ENCODE data around the gene CDH4.

The CDH4 gene

DNA sequence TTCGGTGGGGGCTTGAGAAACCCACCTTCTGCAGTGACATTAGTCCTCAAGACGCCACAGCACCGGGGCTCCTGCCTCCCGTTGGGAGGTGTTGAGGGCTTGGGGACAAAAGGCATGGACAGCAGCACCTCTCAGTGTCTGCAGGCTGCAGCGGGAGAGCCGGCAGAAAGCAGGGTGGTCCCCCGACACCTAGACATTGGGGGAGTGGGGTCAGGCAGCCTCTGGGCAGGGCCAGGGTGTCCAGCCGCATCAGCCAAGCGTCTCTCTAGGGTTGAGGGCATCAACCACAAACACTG, 549.0 kb downstream of the CDH4 start:
- no peak for FAIRE-seq

DNA sequence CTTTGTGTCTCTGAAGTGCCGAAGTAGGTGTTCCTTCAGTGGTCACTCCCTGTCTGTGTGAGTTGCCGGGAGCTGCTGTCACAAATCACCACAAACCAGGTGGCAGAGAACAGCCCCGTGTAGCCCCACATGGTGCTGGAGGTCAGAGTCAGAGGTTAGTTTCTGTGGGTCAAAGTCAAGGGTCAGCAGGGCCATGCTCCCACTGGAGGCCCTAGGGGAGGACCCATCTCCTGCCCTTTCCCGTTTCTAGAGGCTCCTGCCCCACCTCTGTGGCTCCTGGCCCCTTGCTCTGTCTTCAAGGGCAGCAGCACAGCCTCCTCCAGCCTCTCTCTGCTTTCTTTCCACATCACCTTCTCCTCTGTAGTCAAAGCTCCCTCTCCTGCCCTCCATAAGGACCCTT, 549.4 kb downstream of the CDH4 start:
- DNase-seq (ENCODE audit: low spot score), result no peak
- FAIRE-seq, result no peak

More for the DNA sequence above, 549.0 kb downstream of the CDH4 start:
- DNase-seq (ENCODE audit: low spot score), result no peak

DNA sequence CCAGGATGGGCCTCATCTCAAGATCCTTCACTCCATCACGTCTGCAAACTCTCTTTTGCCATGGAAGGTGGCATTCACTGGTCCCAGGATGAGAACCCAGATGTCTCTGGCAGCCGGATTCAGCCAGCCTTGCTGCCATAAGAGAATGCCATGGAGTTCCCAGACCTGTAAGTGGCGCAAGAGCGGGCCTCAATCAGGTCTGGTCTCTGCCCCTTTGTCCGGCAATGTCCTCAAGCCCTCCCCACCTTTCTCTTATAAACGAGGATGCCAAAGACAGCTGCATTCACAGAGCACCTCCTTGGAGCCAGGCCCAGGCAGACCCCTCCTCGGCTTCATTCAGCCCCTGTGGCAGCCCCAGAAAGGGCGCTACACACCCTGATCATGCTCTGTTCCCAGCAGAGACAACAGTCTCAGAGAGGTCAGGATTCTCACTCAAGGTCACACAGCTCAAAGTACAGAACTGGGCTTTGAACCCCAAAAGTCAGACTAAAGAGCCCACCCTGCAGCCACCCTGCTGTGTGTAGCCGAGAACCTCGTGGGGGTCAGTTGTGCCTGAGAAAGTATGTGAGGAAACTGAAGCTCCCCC, 549.9 kb downstream of the CDH4 start:
- no peak for DNase-seq (ENCODE audit: low spot score)
- FAIRE-seq, result no peak

DNA sequence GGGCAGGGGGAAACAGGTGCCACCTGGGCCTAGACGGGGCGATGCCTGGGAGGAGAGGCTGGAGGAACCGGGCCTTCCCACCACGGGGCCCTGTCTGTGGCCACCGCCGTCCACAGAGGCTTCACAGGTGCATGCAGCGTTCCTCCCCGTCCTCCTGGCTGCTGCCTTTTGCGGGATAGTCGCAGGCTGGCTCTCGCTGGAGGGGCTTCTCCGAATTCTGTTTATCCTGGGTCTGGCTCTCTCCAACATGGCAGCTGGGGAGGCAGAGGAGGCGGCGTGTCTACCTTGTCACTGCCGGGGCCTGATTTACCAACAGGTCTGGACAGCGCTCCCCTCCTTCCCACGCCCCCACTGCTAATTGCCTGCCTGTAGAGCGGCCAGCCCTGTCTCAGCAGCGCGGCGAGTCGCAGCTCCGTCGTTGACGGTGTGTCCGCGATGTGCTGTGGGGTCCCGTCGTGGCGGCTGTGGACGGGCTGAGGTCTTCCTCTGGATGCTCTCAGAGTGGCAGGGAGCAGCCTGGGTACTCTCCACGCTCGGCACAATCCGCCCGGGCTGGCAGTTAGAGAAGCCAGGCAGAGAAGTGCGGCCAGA, 550.8 kb downstream of the CDH4 start:
- FAIRE-seq (no peak), DNase-seq (ENCODE audit: low spot score) (no peak)

DNA sequence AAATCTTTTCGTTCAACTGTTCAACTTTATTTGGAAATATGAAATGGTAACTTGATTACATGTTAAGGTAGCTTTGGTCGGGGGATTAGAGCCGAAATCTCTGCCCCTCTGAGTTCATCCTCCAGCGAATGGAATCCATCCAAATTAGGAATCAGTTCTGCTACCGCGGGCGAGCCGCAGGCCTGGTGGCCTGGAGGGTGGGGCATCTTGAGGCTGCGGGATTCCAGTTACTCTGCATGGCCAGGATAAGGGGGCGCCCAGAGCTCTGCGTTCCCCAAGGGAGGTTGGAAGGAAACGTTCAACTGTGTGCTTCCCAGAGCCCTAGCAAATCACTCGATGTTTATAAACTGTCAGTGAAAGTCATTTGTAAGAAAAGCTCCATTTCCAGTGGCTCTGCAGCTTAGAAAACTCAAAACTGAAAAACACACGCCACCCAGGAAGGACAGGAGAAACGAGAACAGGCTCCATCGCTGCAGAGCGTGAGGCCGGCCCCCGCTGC, 551.4 kb downstream of the CDH4 start:
- FAIRE-seq (no peak), DNase-seq (ENCODE audit: low spot score) (no peak)

DNA sequence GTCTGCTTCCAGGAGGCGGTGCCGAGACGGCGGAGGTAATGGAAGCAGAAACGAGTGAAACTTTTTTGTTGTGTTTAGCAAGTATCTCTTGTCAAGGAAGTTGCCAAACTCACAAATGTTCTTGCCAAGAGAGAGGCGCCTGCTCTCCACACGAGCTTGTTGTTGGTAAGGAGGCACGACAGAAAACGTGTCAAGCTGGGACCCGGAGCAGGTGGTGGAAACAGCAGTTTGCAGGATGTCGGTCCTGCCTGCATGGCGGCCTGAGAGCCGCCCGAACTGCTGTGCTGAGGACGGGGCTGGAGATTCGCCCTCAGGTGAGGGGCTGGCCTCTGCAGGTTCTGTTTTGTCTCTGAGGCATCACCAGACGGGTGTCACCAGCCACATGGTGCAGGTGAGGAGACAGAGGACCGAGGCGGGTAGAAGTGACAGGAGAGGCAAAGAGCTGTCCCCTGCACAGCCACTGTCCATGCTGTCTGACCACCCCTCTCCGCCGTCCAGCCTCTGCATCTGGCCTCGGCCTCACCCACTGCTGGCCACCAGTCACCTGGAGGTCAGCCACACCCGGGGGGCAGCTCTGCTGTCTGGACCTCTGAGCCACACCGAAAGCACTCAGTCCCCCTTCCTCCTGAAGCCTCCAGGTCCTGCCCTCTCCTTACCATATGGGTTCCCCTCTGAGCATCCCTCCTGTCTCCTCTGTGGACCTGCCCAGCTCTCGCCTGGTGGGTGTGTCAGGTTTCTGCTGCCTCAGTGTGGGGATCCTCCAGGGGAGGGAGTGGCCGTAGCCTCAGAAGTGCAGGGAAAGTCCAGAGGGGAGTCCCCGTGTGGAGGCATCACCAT, 552.1 kb downstream of the CDH4 start:
- FAIRE-seq (no peak), DNase-seq (ENCODE audit: low spot score) (no peak)

DNA sequence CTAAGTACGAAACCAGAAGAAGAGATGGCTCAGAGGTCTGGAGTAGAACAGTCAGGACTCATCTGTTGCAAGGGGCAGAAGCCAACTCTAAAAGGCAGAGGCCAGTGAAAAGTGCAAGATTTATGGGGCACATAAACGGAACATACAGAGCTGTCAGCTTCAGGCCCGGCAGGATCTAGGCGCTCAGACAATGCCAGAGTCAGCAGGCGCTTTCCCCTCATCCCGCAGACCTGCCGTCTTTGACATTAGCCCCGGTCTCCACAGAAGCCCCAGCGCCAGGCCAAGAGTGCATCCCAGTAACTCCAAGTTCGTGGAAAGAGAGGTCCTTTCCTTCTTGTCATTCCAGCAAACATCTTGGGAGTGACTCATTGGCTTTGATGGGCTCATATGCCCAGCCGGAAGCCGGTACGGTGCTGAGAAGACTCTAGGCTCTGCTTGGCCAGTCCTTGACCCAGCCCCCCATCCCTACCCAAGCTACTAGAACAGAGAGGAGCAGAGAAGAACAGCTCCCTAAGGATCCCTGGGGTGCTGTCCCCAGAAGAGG, 552.8 kb downstream of the CDH4 start:
- FAIRE-seq (no peak), DNase-seq (ENCODE audit: low spot score) (no peak)

DNA sequence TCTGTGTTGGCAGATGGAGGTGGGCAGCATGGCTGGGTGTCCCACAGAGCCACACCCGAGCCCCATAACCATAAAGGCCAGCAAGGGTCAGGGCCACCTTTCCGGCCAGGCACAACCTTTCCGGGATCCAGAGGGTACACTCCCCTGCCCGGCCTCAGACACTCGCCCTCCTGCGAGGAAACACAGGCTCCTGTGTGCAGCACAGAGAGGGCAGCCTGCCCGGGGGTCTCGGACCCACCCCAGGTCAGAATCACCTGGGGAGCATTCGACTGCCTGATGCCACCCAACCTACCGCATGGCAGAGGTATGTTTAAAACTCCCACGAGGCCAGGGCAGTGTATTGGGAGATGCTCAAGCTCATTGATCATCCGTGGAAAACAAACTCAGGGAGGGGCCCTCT, 553.3 kb downstream of the CDH4 start:
- DNase-seq (ENCODE audit: low spot score), result no peak
- FAIRE-seq, result no peak

DNA sequence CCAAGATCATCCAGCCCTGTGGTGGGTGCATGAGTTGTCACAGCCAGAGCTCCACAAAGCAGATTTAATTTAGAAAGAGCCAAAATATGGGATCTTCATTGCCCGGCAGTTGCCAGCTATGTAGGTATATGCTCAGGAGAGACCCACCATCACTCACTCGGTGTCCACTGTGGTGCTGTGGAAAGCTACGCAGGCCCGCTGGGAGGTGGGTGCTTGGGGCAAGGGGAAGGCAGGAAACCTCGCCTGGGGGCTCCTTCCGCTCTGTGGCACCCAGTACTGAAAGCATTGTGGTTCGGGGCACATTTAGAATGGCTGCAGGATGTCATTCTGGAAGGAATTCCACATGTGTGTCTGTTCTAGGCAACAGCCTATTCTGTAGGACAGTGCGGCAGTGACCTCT, 553.7 kb downstream of the CDH4 start:
- FAIRE-seq (no peak), DNase-seq (ENCODE audit: low spot score) (no peak)

DNA sequence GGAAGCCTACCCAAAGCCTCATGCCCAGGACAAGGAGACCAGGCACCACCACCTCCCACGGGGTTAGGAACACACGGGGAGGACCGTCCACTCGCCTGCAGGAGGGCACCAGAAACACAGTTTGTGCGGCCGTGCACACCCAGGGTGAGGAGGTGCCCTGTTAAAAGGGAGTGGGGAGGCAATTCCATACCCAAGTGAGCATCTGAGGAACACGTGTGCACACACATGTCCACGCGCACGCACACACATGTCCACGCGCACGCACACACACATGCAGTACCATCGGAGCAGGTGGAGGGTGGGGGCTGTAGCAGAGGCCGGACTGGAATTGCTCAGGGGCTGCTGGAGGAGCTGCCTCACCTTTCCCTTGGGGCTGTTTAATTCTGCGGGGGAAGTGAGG, 554.3 kb downstream of the CDH4 start:
- FAIRE-seq, result no peak
- DNase-seq (ENCODE audit: low spot score), result no peak

DNA sequence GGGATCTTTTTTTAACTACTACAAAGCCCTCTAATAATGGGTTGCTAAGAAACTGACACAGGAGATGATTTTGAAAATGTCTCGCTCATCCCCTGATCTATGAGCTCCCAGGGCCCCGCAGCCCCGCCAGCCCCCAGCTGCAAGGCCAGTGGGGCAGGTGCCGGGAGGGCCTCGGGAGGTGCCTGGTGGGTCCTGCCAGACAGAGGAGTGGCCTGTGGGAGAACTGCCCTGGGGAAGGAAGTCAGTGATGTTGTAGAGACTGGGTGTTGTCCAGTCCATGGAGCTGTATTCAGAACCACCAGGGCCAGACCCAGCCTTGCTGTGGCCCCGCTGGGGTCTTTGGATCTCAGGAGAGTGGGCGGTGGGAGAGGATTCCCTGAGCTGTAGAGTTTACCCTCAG, 554.9 kb downstream of the CDH4 start:
- DNase-seq (ENCODE audit: low spot score) (no peak), FAIRE-seq (no peak)

DNA sequence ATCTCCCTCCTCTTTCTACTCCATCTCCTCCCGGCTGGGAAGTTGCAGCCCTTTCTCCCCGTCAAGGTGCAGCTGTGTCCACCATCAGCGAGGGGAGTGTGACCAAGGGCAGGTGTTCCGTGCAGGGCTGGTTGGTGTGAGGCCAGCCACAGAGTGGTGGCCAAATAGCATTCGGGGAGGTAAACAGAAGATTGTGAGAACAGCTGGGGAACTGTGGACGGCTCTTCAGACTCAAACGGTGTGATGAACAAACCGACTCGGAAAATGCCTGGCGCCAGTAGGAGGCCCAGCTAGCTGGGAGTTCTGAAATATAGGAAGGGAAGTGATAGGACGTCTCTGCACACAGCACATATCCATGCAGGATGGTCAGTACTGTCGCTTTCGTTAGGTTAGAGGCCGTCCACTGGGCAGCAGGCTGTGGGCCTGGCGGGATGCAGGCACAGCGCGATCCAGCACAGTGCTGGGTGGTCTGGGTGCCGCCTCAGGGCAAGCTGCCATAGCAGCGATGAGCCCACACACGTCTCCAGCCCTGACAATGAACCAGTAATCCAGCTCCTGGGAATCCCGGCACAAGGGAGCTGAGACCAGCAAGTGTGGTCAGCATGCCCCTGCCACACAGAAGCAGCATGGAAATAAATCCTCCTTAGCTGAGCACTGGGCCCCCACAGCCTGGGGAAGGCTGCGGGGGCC, 555.6 kb downstream of the CDH4 start:
- no peak for FAIRE-seq

DNA sequence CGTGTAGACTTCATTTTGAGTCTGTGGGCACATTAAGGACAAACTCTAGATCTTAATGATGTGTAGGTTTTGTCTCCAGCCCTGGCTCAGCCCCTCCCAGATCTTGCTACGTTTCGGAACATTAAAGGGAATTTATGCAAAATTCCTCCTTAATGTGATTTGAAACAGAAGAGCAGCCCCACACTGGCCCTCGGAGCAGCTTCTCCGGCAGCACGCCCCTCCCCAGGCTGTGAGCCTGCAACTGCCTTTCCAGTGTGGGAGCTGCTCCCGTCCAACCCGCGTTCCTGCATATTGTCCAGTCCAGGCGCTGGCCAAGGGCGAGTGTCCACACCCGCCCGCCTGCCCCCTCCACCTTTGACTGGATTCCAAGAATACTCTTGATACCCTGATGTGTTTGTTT, 556.4 kb downstream of the CDH4 start:
- FAIRE-seq (no peak), DNase-seq (ENCODE audit: low spot score) (no peak)

More for the DNA sequence above, 555.6 kb downstream of the CDH4 start:
- DNase-seq (ENCODE audit: low spot score), result no peak

DNA sequence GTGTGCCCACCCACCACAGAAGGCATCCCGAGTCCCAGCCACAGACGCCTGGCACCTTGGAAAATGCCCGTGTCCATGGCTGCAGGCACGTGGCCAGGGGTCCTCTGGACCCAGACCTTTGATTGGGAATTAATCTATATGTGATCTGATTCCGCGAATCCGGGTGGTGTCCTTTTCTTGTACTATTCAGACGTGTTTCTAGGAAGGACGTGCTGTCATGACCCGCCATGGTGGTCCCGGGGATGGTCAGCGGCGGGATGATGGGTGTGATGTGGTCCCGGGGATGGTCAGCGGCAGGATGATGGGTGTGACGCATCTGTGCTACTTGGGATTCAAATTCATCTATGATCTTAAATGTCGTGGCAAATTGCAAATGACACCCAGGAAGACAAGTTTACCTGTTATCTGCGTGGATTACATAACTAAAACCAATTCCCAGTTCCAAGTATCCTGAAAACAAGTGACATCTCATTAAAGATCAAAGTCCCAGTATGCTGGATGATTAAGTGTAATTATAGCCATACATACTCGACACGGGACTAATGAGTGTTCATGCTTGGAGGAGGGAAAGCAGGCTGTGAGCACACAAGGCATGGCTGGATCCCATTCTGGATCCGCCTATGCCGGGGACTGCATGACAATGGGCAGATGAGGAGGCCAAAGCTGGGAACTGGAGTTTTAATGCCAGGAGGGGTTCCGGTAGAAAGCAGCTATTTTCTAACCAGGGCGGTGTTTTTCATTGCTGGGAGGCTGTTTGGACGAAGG, 557.1 kb downstream of the CDH4 start:
- DNase-seq (ENCODE audit: low spot score) (no peak), FAIRE-seq (no peak)

DNA sequence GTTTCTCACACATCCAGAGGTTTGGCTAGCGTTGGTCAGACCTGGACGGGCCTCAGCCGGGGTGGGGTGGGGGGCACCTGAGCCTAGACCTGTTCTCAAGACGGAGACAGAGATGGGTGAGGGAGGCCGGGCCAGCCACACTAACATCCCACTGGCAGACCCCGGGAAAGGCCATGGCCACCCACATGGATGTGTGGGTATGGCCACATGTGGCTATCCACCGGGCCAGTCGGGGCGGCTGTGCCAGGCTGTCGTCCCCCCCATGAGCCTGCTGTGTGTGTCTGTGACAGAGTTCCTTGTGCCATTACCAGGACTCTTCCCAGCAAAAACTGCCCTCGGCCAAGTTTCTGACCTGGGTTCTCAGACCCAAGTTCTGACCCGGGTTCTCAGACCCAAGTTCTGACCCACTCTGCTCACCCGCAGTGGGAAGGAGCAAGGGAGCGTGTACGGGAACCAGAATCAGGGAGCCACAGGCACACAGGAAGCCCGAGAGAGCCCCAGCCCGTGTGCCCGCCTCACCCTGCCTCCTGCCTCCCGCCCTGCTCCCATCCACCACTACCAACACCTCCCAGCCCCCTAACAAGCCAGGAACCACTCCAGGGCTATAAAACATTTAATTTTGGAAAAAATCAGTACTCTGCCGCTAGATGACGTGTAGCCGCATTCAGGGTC, 558.1 kb downstream of the CDH4 start:
- FAIRE-seq (no peak), DNase-seq (ENCODE audit: low spot score) (no peak)

DNA sequence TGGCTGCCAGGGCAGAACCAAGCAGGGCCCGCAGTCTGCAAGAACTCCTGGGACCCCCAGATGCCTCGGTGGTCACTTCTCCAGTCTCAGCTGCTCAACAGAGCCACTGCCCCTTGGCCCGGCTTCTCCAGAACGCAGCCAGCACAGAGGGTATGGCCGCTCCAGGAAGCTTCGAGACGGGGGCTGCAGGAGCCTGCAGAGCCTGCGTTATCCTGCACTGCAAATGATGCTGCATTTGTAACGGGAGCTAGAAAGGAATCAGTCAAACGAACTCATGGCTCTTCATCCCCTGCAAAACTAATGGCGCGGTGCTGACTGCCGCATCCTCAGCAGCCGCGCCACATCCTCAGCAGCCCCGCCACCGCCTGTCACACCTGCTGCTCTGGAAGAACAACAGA, 558.7 kb downstream of the CDH4 start:
- FAIRE-seq (no peak), DNase-seq (ENCODE audit: low spot score) (no peak)

DNA sequence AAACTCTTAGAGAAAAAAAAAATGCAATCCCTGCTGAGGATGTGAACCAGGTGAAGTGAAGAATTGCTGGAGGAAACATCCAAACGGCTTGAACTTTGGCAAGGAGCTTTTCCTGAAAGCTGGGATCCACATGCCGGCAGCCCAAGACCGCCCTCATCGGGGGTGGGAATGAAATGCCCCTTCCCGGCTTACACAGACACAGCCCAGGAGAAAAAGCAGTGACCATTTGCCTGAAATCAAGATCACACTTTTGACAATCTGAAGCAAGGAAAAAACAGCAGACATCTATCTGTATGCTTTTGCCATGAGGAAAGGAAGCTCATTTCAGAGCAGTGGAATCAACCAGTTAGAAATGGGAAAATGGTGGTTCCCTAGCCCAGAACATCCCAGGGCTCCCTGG, 559.1 kb downstream of the CDH4 start:
- no peak for DNase-seq (ENCODE audit: low spot score)
- no peak for FAIRE-seq

DNA sequence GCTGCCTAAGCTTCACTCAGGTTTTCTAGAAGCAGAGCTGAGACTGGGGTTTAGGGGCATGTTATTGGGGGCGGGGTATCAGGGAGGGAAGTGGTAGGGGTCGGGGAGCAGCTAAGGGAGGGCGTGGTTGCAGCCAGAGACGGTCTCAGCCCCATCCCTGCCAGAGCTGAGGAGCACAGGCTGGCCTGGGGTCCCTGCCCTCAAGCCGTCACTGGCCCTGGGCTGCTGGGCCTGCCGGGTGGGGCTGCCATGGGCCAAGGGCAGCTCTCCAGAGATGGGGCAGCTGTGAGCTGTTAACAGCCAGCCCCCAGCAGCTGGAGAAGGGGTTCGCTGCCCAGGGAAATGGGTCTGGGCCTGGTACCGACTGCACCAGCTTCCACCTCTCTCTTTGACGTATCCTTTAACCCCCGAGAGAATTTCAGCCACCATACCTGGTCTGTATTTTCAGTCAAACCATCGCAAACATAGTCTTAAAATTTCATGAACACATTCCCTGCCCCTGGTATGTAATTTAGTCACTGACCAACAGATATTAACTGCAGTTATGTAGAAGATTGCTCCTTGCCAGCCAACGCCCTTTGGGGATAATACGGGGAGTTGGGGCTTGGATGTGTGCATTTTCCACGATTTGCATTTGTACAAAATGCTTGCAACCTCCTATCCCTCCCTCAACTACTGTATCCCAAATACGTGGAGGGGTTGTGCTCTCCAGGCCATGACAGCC, 560.2 kb downstream of the CDH4 start:
- FAIRE-seq, result no peak

DNA sequence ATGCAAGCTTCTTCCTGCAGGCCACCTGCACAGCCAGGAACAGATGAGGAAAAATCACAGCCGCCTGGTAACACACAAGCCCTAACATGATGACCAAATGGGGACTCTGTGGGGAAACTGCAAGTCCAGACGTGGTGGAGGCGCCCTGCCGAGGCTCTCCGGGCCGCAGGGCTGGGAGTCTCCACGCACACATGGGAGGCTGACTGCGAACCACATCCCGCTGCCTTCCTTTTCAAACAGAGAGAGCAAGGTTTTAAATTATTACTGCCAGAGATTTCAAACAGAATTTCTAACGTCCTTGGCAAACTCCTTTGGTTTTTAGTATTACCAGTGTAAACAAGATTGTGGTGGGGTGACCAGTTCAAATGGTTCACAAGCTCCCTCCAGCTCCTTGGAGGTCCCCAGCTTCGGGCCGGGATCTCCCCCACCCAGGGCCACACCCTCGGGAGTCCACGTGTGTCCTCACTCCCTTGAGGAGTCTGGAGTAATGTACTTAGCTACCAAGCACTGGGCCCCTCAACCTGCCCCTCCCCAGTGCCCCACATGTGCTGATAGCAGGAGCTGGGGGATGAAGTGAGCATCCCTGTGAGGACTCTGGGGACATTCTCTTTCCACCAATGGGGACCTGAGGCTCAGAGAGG, 560.9 kb downstream of the CDH4 start:
- DNase-seq (ENCODE audit: low spot score) (no peak), FAIRE-seq (no peak)

More for the DNA sequence above, 560.2 kb downstream of the CDH4 start:
- no peak for DNase-seq (ENCODE audit: low spot score)
